Measurements from ENCODE around the gene LRRC18. TPM values are rescaled to one million over a fixed set of nuclear protein-coding genes. Genes with fewer than 3 reads are reported as not detected.

LRRC18 gene
- total RNA-seq, 2 experiments from 2014 or later: not detected

DNA sequence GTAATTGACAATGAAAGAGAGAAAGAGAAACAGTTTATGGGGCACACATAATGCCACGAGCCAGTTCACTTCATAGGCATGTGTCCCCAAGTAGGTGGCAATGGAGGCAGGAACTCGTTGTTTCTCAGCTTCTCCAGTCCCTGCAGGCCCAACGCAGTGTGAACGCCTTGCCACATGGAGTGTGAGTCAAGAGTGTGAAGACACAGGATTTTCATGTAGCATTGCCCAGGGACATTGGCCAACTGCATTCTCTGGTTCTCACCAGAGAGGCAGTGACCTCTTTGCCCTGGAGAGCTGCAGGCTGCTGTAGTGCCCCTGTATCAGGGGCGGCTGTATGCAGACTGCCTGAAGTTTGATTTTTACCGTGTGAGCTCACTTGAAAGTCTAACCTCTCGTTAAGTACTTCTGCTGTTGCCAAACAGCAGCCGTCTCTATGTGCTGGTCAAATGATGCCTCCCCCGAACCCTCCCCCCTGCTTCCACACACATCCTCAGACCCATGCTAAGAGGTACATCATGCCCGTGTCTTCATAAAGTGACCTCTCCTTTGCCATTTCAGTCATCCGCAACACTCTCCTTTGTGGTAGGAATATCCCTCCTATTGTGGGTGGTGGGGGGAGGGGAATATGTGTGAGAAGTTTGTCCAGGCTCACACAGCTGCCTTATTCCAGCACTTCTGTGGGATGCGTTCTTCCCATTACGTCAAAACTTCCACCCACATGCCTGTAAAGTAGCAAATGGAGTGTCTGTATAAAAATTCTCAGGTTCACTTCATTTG lies 12.7 kb downstream of the LRRC18 start:
- H3K4me1 Mint-ChIP-seq (ENCODE audit: low read depth): no peaks in the 10 kb centered on the region
- peaks cover 3% of the 10 kb centered on the region for H3K27me3 Mint-ChIP-seq
- no peak overlapping the region for H3K27ac Mint-ChIP-seq
- CTCF ChIA-PET: no interaction called here
- no peak overlapping the region for H3K4me3 Mint-ChIP-seq
- POLR2A ChIA-PET: no interaction called here
- DNase-seq: no peak
- H3K9me3 Mint-ChIP-seq: no peaks in the 10 kb centered on the region
- intact Hi-C loops (cut with micrococcal nuclease): no loop called here
- H3K36me3 Mint-ChIP-seq: no peaks in the 10 kb centered on the region

DNA sequence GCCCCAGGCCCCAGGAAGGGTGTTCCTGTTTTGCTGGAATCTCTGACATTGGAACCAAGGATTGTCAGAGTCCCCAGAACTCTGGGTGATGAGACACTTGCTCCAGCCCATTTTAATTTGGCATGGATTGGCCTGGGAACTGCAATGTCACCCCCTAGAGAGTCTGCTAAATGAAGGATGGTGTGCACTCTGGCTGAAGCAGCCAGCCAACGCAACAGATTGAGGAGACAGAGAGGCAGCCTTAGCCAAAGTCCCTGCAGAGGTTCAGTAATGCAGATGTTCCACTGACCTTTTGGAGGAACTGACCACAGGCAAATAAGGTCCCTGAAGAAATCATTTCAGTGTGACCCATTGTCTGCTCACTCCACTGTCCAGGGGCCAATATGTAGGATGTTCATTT lies 13.4 kb downstream of the LRRC18 start:
- intact Hi-C loops (cut with micrococcal nuclease): no loop called here
- no peak overlapping the region for H3K4me3 Mint-ChIP-seq
- POLR2A ChIA-PET: no interaction called here

DNA sequence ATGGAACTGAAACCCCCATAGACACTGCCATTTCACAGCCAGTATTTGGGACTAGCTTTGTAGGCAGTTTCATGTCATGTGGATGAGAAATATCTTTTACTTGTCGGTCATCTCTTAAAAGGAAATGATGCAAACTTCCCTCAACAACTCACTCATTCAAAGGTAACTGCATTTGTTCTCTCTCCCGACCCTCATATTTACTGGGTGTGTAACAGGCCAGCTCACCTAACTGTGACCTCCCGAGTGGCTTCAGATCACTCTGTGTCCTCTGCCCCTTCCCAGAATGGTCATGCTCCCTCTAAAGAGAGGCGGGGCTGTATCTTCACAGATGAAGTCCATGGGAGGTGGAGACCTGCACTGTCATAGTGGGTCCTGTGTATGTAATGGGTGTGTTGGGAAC lies 14.7 kb downstream of the LRRC18 start:
- intact Hi-C loops (cut with micrococcal nuclease): no loop called here
- DNase-seq: no peak
- ChIA-PET POLR2A (no interaction called here), CTCF (no interaction called here)
- Mint-ChIP-seq H3K9me3 (no peaks in the 10 kb centered on the region), H3K4me3 (no peak overlapping the region), H3K27me3 (no peaks in the 10 kb centered on the region), H3K27ac (no peak overlapping the region), H3K36me3 (no peaks in the 10 kb centered on the region), H3K4me1 (ENCODE audit: low read depth) (no peaks in the 10 kb centered on the region)

More for the DNA sequence above, 13.4 kb downstream of the LRRC18 start:
- CTCF ChIA-PET: no interaction called here
- H3K9me3 Mint-ChIP-seq: no peaks in the 10 kb centered on the region
- no peaks in the 10 kb centered on the region for H3K36me3 Mint-ChIP-seq
- no peak overlapping the region for H3K27ac Mint-ChIP-seq
- H3K27me3 Mint-ChIP-seq: peaks cover 3% of the 10 kb centered on the region
- DNase-seq: no peak
- H3K4me1 Mint-ChIP-seq (ENCODE audit: low read depth): no peaks in the 10 kb centered on the region

DNA sequence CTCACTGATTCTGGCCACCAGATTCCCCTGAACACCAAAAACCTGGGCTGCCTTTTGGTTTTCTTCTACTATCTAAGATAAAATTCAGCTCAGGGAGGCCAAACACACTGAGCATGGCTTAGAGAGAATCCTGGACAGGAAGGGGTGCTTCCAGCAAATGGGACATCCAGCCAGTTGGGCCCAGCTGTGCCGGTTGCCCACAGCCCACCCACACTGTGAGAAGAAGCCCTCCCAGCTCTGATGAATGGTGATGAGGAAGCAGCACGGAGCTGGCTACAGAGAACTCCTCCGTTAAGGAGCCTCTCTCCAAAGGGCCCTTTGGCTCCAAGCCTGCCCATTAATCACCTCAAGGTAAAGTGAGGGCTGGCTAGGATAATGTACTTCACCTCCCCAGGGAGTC lies 15.9 kb downstream of the LRRC18 start:
- Mint-ChIP-seq H3K9me3 (no peaks in the 10 kb centered on the region), H3K27me3 (peaks cover 4% of the 10 kb centered on the region), H3K27ac (no peak overlapping the region), H3K4me3 (no peak overlapping the region), H3K36me3 (no peaks in the 10 kb centered on the region), H3K4me1 (ENCODE audit: low read depth) (no peaks in the 10 kb centered on the region)
- ChIA-PET POLR2A (no interaction called here), CTCF (no interaction called here)
- intact Hi-C loops (cut with micrococcal nuclease): no loop called here
- no peak for DNase-seq

DNA sequence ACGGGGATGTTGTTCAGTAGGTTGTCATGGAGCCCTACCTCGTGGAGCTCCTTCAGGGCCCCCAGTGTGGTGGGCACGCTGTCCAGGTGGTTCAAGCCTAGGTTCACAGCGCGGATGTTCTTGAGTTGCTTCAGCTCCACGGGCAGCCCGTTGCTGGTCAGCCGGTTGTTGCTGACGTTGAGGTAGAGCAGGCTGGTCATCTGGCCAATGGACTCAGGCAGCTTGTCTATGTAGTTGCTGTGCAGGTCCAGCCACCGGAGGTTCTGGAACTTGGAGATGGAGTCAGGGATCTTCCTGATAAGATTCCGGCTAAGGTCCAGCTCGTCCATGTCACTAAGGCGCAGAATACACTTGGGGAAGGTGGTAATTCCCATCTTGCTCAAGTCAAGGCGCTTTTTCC lies 26.0 kb downstream of the LRRC18 start:
- Mint-ChIP-seq H3K27me3 (peaks cover 18% of the 10 kb centered on the region), H3K4me1 (ENCODE audit: low read depth) (no peaks in the 10 kb centered on the region), H3K36me3 (no peaks in the 10 kb centered on the region), H3K4me3 (no peak overlapping the region), H3K27ac (no peak overlapping the region), H3K9me3 (no peaks in the 10 kb centered on the region)
- intact Hi-C loops (cut with micrococcal nuclease): no loop called here
- no peak for DNase-seq
- CTCF ChIA-PET: no interaction called here
- POLR2A ChIA-PET: interaction anchor here (0.6 kb wide), 1 partner anchor 653 kb away, joined by 4 read pairs; no protein-coding TSS in a partner anchor

DNA sequence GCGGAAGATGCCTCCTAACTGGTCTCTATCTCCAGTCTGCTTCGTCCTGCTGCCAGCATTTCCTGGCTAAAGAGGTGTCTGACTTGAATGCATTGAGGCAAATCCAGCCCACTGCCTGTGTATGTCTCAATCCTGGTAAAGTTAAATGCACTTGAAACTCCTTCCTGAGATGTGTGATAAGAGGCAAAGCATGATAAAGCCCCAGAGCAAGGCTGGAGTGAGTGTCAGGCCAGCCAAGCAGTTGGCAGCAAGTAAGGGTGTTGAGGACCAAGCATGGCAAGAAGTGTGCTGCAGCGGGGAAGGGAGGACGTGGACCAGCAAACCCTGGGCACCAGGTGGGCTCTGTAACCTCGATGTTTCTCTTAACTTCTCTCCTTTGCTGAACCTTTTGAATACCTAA lies 29.1 kb downstream of the LRRC18 start:
- no peak overlapping the region for H3K27ac Mint-ChIP-seq

DNA sequence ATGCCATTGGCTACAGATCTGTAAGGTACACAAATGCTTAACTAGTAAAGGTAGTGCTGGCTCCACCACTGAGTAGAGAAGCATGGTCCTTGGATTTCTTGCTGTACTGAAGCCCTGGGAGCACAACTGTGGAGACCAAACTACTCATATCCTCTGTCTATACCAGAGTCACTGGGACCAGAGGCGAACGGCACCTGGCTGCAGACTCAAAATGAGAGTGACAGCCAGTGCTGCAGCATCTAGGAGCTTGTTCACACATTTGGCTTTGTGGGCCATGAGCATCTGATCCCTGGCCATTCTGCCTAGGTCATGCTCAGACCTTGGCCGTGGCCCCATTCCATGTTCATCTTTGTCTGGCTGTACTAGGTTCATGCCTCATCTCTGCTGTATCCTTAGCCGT lies 31.9 kb downstream of the LRRC18 start:
- POLR2A ChIA-PET: no interaction called here
- no peaks in the 10 kb centered on the region for H3K36me3 Mint-ChIP-seq
- H3K27me3 Mint-ChIP-seq: peaks cover 10% of the 10 kb centered on the region
- no peak overlapping the region for H3K27ac Mint-ChIP-seq
- H3K4me1 Mint-ChIP-seq (ENCODE audit: low read depth): no peaks in the 10 kb centered on the region
- no peaks in the 10 kb centered on the region for H3K9me3 Mint-ChIP-seq
- intact Hi-C loops (cut with micrococcal nuclease): no loop called here
- no peak for DNase-seq
- CTCF ChIA-PET: interaction anchor here (0.6 kb wide), 1 partner anchor 106 kb away, joined by 4 read pairs; no protein-coding TSS in a partner anchor
- H3K4me3 Mint-ChIP-seq: no peak overlapping the region

More for the DNA sequence above, 29.1 kb downstream of the LRRC18 start:
- ChIA-PET CTCF (no interaction called here), POLR2A (no interaction called here)
- no peaks in the 10 kb centered on the region for H3K36me3 Mint-ChIP-seq
- no peak for DNase-seq
- no peaks in the 10 kb centered on the region for H3K4me1 Mint-ChIP-seq (ENCODE audit: low read depth)
- H3K27me3 Mint-ChIP-seq: peaks cover 14% of the 10 kb centered on the region
- H3K9me3 Mint-ChIP-seq: no peaks in the 10 kb centered on the region
- intact Hi-C loops (cut with micrococcal nuclease): no loop called here
- H3K4me3 Mint-ChIP-seq: no peak overlapping the region

DNA sequence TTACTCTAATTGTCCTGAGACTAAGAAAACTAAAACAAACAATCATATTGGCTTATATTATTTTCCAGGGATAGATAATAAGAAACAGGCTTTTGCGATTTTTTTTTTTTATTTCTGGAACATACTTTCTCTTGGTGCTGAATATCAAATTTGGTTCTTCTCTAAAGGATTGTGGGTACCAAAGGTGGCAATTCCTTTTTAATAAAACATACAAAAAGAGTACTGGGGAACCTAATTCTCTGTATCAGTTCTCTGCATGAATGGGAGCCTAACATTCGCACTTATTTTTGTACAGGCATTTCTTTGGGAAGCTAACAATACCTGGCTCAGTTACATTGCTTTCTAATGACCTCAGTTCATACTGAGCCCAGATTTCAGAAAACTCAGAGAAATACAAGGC lies 32.8 kb downstream of the LRRC18 start:
- Mint-ChIP-seq H3K36me3 (no peaks in the 10 kb centered on the region), H3K4me1 (ENCODE audit: low read depth) (no peaks in the 10 kb centered on the region), H3K9me3 (no peaks in the 10 kb centered on the region), H3K4me3 (no peak overlapping the region), H3K27me3 (peaks cover 10% of the 10 kb centered on the region), H3K27ac (no peak overlapping the region)
- ChIA-PET POLR2A (no interaction called here), CTCF (no interaction called here)
- no peak for DNase-seq
- intact Hi-C loops (cut with micrococcal nuclease): no loop called here

DNA sequence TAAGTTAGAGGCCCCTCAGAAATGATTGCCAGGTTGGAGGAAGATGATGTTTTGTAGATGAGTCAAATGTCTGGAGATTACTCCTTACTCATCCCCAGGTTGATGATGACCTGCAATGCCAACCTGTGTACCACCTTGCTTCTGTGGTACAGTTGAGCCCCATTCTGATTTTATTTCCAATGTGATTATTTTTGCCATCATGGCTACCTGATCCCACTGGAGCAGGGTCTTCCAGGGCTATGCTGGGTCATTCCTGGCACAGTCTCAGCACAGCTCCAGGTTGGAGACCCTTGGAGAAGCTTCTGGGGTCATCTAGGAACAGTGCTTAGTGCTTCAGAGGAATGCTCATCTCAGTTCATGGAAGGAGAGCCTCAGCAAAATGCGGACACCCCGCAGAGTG lies 34.3 kb downstream of the LRRC18 start:
- no peaks in the 10 kb centered on the region for H3K9me3 Mint-ChIP-seq
- ChIA-PET CTCF (no interaction called here), POLR2A (no interaction called here)
- no peak overlapping the region for H3K27ac Mint-ChIP-seq
- H3K4me3 Mint-ChIP-seq: no peak overlapping the region
- intact Hi-C loops (cut with micrococcal nuclease): no loop called here
- DNase-seq: no peak
- peaks cover 6% of the 10 kb centered on the region for H3K27me3 Mint-ChIP-seq
- H3K36me3 Mint-ChIP-seq: no peaks in the 10 kb centered on the region
- H3K4me1 Mint-ChIP-seq (ENCODE audit: low read depth): no peaks in the 10 kb centered on the region

DNA sequence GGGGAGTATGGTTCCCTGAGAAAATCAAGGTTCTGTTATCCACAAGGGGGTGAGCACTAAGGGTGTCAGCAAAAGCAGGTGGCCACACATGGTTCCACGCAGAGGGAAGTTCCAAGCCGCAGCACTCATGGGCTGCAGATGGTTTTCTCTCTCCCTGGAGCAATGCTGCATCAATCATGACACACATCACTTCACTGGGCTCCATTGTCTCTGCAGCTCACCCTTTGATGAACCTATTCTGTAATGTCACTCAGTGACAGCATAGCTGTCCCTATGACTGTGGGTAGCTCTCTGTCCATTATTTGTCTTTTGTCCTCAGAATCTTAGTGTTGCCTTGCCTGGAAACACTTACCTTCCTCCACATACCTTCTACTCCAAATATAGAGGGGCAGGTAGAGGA lies 34.8 kb downstream of the LRRC18 start:
- Mint-ChIP-seq H3K4me3 (no peak overlapping the region), H3K36me3 (no peaks in the 10 kb centered on the region), H3K4me1 (ENCODE audit: low read depth) (no peaks in the 10 kb centered on the region), H3K27me3 (peaks cover 6% of the 10 kb centered on the region), H3K27ac (no peak overlapping the region), H3K9me3 (no peaks in the 10 kb centered on the region)
- ChIA-PET POLR2A (no interaction called here), CTCF (no interaction called here)
- no peak for DNase-seq
- intact Hi-C loops (cut with micrococcal nuclease): no loop called here

DNA sequence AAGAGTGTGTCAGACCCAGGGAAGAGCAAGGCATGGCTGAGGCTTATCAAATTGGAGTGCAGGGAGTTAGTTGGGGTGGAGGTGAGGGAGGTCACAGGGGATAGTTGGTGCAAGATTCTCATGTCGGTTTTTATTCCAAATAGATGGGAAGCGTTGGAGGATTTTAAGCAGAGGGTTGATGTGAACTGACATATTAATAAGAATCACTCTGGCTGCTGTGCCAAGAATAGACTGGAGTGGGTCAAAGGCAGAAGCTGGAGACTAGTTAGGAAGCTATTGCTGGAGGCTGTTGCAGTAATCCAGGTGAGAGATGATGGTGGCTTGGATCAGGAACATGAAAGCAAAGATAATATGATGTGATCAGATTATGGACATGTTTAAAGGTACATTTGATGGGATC lies 36.5 kb downstream of the LRRC18 start:
- Mint-ChIP-seq H3K4me1 (ENCODE audit: low read depth) (no peaks in the 10 kb centered on the region), H3K9me3 (no peaks in the 10 kb centered on the region), H3K27me3 (peaks cover 4% of the 10 kb centered on the region), H3K27ac (no peak overlapping the region), H3K4me3 (no peak overlapping the region), H3K36me3 (no peaks in the 10 kb centered on the region)
- CTCF ChIA-PET: no interaction called here
- intact Hi-C loops (cut with micrococcal nuclease): no loop called here
- POLR2A ChIA-PET: no interaction called here
- DNase-seq: no peak

DNA sequence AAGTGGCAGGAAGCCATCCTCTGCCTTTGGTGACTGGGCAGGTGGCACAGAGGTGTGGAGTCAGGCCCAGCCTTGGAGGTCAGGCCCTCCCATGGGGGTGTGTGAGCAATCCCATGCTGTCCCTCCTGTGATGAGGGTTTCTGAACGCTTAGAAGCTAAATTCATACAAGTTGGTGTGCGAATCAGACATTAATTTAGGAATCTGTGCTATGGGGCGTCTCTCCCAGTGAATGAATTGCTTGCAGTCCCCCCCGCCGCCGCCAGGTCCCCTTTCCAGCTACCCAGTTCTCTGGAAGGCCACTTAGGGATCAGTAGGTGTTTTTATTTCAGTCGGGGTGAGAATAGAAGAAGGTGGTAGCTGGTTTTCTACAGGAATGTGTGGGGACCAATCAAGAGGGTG lies 37.5 kb downstream of the LRRC18 start:
- CTCF ChIA-PET: interaction anchor here (0.7 kb wide), 1 partner anchor 15 kb away, joined by 3 read pairs; no protein-coding TSS in a partner anchor
- Mint-ChIP-seq H3K4me3 (no peak overlapping the region), H3K27ac (no peak overlapping the region), H3K4me1 (ENCODE audit: low read depth) (no peaks in the 10 kb centered on the region), H3K36me3 (no peaks in the 10 kb centered on the region), H3K27me3 (peaks cover 1% of the 10 kb centered on the region), H3K9me3 (no peaks in the 10 kb centered on the region)
- DNase-seq: no peak
- POLR2A ChIA-PET: no interaction called here
- intact Hi-C loops (cut with micrococcal nuclease): no loop called here

DNA sequence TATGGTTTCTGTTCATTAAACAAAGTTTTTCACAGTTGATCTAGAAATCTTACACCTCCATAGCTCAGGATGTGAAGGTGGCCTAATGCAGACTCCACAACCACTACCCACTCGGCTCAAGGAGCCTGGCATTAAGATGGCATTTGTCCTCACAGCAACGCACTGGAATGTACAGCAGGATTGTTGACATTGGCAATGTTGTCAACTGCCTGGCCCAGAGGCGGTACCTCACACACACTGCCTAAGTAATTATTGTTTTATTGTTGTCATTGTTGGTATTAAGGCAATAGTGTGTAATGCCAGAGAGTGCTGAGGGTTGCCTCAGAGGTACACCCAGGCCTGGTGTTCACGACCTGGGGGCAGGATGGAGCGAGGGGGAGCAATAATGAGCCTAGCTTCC lies 38.3 kb downstream of the LRRC18 start:
- Mint-ChIP-seq H3K36me3 (no peaks in the 10 kb centered on the region), H3K4me1 (ENCODE audit: low read depth) (no peaks in the 10 kb centered on the region), H3K9me3 (no peaks in the 10 kb centered on the region), H3K27ac (no peak overlapping the region), H3K4me3 (no peak overlapping the region), H3K27me3 (peaks cover 1% of the 10 kb centered on the region)
- intact Hi-C loops (cut with micrococcal nuclease): no loop called here
- ChIA-PET CTCF (no interaction called here), POLR2A (interaction anchor here (0.6 kb wide), 1 partner anchor 113 kb away, joined by 3 read pairs; no protein-coding TSS in a partner anchor)
- DNase-seq: no peak

All from activated CD4-positive, alpha-beta memory T cell treated with anti-CD3 and anti-CD28 coated beads for 36 hours (primary cell).